ENCODE data around the gene PEX7.

The PEX7 gene

DNA sequence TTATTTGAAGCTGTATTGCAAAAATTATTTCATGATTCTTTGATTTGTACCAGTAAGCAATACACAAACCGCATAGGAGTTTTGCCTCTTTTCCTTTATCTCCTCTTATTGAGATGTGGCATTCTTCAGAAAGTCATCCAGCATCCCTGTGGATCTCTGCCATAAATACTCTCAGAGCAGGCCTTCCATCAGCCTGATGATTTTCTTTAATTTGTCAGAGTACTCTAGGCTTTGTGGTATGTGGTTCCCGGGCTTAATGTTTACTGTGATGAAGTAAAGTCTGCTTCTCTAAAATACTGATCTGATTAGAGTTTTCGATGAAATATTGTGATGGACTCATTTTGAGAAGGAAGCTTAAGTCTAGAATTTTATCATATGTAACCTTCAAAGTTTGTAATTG, 68.6 kb downstream of the PEX7 start:
- no peak for DNase-seq (ENCODE audit: low read depth in 1 of 2, low spot score in 1 of 2)

GRCh38 chr6:136893187-136893586, 70.8 kb downstream of the PEX7 start:
- H3K4me3 ChIP-seq (replicated peaks; ENCODE audit: insufficient read depth, low read length) = no peak overlapping the region
- no peak for DNase-seq (ENCODE audit: low read depth in 1 of 2, low spot score in 1 of 2)
- TF ChIP-seq REST (IDR thresholded peaks at IDR 0.05; ENCODE audit: insufficient replicate concordance, low read depth) = no peak
- TF ChIP-seq, protein P1, sequence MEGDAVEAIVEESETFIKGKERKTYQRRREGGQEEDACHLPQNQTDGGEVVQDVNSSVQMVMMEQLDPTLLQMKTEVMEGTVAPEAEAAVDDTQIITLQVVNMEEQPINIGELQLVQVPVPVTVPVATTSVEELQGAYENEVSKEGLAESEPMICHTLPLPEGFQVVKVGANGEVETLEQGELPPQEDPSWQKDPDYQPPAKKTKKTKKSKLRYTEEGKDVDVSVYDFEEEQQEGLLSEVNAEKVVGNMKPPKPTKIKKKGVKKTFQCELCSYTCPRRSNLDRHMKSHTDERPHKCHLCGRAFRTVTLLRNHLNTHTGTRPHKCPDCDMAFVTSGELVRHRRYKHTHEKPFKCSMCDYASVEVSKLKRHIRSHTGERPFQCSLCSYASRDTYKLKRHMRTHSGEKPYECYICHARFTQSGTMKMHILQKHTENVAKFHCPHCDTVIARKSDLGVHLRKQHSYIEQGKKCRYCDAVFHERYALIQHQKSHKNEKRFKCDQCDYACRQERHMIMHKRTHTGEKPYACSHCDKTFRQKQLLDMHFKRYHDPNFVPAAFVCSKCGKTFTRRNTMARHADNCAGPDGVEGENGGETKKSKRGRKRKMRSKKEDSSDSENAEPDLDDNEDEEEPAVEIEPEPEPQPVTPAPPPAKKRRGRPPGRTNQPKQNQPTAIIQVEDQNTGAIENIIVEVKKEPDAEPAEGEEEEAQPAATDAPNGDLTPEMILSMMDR (IDR thresholded peaks at IDR 0.05; ENCODE audit: insufficient read depth, low read length) = no peak
- TF ChIP-seq SPI1 (IDR thresholded peaks at IDR 0.05; ENCODE audit: borderline replicate concordance, low read depth) = no peak
- TF ChIP-seq POLR2AphosphoS5 (IDR thresholded peaks at IDR 0.05; ENCODE audit: low read depth) = no peak
- no peak for TF ChIP-seq GABPA (IDR thresholded peaks at IDR 0.05; ENCODE audit: low read depth)

More for the DNA sequence above, 68.6 kb downstream of the PEX7 start:
- TF ChIP-seq REST (IDR thresholded peaks at IDR 0.05; ENCODE audit: insufficient replicate concordance, low read depth) (no peak), POLR2AphosphoS5 (IDR thresholded peaks at IDR 0.05; ENCODE audit: low read depth) (no peak), GABPA (IDR thresholded peaks at IDR 0.05; ENCODE audit: low read depth) (no peak), SPI1 (IDR thresholded peaks at IDR 0.05; ENCODE audit: borderline replicate concordance, low read depth) (no peak)
- TF ChIP-seq, protein P1 (IDR thresholded peaks at IDR 0.05; ENCODE audit: insufficient read depth, low read length) = no peak
- H3K27me3 ChIP-seq (ENCODE audit: insufficient read depth, poor library complexity, severe bottlenecking) = no peaks in the 10 kb centered on the region
- H3K4me3 ChIP-seq (replicated peaks; ENCODE audit: insufficient read depth, low read length) = no peak overlapping the region
- no peak overlapping the region for H3K27ac ChIP-seq (replicated peaks)

DNA sequence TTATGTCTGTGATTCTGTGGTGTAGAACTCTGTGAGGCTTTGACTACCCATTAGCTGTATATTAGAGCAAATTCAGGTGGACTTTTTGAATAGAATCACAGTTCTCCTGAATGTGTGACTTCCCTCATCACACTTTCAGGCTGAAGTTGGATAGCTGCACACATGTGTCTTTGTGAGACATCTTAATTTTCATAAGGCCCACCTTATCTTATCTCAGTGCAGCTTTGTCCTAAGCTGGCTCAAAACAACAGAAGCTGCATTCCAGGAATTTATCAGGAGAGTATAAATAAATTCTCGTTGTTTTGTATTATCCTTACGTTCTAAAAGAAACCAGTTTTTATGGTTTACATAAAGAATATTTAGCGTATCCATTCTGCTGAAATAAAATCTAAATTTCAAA, 73.5 kb downstream of the PEX7 start:
- no peak for DNase-seq (ENCODE audit: low read depth in 1 of 2, low spot score in 1 of 2)
- Histone ChIP-seq H3K27me3 (ENCODE audit: insufficient read depth, poor library complexity, severe bottlenecking) (no peaks in the 10 kb centered on the region), H3K4me3 (replicated peaks; ENCODE audit: insufficient read depth, low read length) (no peak overlapping the region), H3K27ac (replicated peaks) (no peak overlapping the region)
- TF ChIP-seq POLR2AphosphoS5 (IDR thresholded peaks at IDR 0.05; ENCODE audit: low read depth) = no peak
- no peak for TF ChIP-seq GABPA (IDR thresholded peaks at IDR 0.05; ENCODE audit: low read depth)
- no peak for TF ChIP-seq SPI1 (IDR thresholded peaks at IDR 0.05; ENCODE audit: borderline replicate concordance, low read depth)
- TF ChIP-seq REST (IDR thresholded peaks at IDR 0.05; ENCODE audit: insufficient replicate concordance, low read depth) = no peak
- TF ChIP-seq, protein P1 (IDR thresholded peaks at IDR 0.05; ENCODE audit: insufficient read depth, low read length) = no peak

More at GRCh38 chr6:136893187-136893586, 70.8 kb downstream of the PEX7 start:
- Histone ChIP-seq H3K27ac (replicated peaks) (no peak overlapping the region), H3K27me3 (ENCODE audit: insufficient read depth, poor library complexity, severe bottlenecking) (no peaks in the 10 kb centered on the region)
